HG02885 (cell line): Measurements from ENCODE around the gene LILRA6.
"Not testable (repeated sequence)": the region's sequence is repeated elsewhere in the genome, so short reads cannot be mapped to it uniquely, and the experiment has no call there.

Source experiments
- ATAC-seq: cut with Tn5 transposase; IDR thresholded peaks from one replicate; pipeline ENCODE4 v1.9.1; 2021; ENCODE audit warnings: mild to moderate bottlenecking; ENCODE audit not compliant: unreplicated experiment, poor library complexity

LILRA6 gene

GRCh38 chr19:54268936-54269335, 26.3 kb upstream of the LILRA6 start:
- no peak for ATAC-seq

DNA sequence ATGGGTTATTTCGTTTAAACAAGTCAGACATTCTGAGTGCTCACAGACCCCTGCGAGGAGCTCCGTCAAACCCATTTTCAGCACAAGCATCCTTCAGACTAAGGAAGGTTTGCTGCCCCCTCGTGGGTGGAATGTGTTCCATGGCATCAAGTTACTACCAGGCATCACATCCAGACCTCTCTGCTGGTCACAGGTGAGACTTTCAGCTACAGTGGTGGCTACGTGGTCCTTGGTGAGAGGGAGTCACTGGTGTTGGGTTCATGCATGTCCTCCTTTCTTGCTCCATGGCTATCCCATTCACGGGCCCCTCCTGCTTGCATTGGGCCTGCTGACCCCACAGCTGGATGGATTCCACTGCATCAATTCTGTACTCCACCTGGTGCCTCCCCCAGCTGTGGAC, 23.5 kb upstream of the LILRA6 start:
- no peak for ATAC-seq

DNA sequence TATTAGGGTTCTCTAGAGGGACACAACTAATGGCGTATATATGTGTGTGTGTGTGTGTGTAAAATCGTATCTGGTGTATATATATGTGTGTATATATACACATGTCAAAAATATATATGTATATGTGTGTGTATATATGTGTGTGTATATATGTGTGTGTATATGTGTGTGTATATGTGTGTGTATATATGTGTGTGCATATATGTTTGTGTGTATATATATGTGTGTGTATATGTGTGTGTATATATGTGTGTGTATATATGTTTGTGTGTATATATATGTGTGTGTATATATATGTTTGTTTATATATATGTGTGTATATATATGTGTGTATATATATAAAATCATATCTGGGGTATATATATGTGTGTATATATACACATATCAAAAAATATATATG, 19.9 kb upstream of the LILRA6 start:
- no peak for ATAC-seq

- ATAC-seq = no peak
These were observed 19.5 kb upstream of the LILRA6 start for GRCh38 chr19:54262066-54262465.

DNA sequence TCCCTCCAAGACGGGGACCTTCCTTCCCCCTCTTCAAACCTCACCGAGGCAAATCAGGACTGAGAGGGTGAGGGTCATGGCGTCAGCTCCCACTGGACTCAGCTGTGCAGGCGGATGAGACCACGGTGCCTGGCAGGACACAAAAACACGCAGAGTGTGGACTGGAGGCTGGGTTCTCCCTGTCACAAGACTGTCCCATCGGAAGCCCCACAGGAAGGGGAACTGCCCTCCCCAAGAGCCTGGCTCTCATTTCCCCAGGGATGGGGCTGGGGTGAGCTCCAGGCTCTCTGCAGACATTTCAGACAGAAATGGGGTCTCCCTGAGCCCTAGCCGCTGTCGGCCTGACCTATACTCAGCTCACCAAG, 14.5 kb upstream of the LILRA6 start, which contains the start of gene LILRB5:
Gene LILRB5, minus strand, starts transcription at position 158 of the 365 bp plus-strand sequence. Its CDS starts 80 bp downstream, at position 78.
- no peak for ATAC-seq

DNA sequence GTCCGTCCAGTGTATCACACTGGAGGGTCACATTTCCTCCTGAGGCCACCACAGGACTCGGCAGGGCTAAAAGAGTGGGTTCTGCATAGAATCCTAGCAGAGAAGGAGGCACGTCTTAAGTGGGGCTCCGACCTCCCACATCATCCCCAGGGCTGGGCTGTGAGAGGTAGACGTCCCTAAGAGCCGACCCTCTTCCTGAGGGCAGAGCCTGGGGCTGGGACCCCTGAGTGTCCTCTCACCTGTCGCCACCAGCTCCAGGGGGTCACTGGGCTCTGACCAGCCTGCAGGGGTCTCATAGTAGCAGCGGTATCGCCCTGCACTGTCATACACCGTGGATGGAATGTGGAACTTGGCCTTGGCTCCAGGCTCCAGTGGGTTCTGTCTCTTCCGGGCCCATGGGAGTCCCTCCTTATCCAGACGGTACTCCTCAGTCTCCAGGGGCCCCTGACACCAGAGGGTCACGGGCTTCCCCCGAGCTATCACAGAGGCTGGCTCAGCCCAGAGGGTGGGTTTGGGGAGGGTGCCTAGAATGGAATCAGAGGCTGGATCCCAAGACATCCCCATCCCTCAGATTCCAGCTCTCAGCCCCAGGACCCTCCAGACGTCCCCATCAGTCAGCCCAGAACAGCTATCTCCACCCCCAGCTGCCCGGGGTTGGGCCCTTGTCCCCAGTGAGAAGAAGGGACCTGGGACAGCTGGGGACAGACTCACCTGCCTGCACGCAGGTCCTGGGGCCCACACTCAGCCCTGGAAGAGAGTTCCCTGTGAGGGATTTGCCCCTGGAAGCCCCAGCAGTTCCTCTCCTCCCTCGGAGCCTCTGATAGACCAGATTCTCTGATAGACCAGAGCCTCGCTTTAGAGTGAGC, 13.9 kb upstream of the LILRA6 start:
- ATAC-seq = no peak

- no peak for ATAC-seq
These were observed 12.7 kb upstream of the LILRA6 start for GRCh38 chr19:54255105-54255775.

DNA sequence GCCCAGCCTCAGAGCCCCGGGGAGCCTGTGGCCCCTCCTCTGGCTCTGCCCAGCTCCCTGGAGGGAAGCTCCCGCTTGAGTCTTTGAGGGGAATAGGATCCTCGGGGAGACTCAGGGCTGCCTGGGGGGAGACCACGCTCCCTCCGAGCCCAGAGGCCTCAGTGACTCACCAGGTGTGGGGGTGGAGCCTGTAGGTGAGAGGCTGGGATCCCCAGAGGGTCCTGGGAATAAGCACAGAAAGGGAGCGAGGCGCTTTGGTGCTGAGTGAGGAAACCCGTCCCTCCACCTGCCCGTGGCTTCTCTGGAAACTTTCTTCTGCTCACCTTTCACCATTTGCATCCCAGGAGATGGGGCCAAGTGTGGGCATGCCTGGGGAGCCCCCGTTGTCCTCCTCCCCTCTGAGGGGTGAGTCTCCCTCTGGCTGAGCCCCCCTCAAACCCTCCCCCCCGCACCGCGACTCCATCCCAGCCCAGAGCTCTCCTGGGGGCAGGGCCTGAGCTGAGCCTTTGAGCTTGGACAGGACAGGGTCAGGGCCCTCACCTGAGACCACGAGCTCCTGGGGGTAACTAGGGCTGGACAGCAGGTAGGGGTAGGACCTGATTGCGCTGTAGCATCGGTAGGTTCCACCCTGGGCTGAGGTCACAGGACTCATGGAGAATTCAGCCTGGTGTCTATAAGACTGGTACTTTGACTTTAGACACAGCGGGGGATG, 11.8 kb upstream of the LILRA6 start:
- ATAC-seq = no peak

DNA sequence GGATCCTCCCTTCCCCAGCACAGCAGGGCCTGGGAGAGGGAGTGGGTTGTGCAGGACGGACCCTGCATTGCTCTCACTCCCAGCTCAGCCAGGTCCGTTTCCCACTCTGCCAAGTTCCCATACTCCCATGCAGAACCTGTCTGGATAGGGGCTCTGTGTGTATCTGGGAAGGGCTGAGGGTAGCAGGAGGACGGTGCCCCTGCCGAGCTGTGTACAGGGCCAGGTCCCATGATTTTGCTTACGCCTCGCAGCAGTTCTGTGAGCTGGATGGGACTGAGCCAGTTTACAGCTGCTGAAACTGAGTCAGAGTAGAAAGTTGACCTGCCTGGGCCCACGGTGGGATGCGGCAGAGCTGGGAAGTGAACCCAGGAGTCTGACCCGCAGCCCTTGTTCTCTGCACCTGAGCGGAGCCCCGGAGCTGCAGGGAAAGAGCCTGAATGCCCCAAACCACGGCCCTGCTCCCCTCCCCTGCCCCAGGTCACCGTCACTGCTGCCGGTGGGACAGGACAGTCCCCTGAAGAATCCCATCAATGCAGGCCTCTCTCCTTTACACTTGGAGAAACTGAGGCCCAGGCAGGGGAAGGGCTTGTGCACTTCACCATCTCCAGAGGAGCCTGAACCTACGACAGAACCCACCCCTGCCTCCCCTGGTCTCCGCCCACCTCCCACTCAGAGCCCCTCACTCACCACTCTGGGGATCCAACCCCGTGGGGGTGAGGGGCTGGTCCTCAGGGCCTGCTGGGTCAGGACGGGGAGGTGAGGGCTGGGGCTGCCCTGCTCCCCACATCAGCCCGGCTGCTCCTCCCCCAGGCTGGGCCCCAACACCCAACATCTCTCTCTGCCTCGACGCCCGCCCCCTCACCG, 11.0 kb upstream of the LILRA6 start:
- no peak for ATAC-seq

- no peak for ATAC-seq
These were observed 10.3 kb upstream of the LILRA6 start for GRCh38 chr19:54252845-54253244.

DNA sequence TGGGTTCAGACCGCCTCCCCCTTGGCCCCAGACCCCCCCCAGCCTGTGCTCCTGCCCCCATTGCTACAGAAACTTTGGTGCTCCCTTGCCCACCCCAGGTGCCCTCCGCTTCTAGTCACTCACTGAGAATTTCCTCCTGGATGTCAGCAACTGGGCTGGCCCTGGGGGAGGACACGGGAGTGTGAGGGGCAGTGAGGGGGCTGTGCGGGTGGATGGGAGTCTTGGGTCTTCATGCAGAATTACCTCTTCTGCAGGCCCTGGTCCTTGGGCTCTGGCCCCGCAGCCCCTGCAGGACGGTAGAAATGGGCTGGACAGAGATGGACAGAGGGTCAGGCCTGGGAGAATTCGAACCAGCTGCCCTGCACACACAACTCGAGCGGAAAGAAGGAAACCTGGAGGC, 9.7 kb upstream of the LILRA6 start:
- no peak for ATAC-seq

- ATAC-seq = no peak
These were observed 5.5 kb upstream of the LILRA6 start for GRCh38 chr19:54248016-54248601.

DNA sequence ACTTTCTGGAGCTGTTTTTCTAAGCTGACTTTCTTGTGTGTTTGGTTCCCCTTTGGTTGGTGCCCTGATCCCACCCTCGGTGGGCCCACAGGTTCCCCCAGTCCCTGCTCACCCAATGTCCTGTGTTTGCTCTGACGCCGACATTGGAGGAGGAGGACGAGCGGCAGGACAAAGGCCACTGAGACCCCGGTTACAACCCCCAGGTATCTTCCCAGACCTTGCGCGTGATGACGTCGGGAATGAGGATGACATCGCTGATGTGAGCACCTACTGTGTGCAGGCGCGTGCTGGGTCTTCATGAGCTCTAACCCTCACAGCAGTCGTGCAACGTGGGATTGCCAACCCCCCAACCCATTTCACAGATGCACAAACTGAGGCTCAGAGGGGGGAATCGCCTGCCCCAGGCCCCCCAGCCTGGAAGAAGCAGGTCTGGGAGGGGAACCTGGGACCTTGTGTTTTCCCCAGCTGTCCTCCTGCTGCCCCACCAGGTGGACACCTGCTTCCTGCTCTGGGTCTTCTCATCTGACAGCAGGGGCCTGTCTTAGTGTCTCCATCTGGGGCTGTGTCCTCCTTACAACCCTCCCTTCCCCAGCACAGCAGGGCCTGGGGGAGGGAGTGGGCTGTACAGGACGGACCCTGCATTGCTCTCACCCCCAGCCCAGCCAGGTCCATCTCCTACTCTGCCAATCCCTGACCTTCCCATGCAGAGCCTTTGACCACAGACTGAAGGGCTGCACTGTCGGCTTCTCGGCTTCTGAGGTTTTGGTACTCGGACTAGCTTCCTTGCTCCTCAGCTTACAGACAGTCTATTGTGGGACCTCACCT, 4.7 kb upstream of the LILRA6 start:
- no peak for ATAC-seq

GRCh38 chr19:54245936-54246335, 3.3 kb upstream of the LILRA6 start:
- no peak for ATAC-seq

DNA sequence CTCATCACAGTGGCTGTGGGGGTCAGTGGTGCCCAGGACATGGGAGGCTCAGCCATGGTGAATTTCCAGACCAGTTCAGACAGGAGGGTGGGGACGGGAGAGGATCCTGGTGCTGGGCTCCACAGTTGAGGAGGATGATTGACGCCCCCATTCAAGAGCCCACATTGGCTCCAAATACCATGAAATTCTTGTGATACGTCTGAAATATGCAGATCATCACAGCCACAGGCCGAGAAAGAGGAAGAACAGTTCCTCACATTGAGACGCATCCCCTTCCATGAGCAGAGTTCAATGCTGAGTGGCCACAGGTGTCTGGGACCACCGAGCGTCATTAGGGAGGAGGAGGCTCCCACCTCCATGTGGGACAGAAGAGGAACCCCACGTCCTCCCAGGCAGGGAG, 1.2 kb upstream of the LILRA6 start:
- not testable (repeated sequence) for ATAC-seq

DNA sequence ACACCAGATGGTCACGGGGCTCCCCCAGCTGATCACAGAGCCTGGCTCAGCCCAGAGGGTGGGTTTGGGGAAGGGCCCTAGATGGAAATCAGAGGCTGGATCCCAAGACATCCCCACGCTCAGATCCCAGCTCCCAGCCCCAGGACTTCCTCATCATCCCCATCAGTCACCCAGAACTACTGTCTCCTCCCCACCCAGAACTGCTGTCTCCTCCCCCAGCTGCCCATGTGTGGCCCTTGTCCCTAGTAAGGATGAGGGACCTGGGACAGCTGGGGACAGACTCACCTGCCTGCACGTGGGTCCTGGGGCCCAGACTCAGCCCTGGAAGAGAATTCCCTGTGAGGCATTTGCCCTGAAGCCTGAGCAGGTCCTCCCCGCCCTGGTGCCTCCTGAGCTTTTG, 356 bp downstream of the LILRA6 start:
- ATAC-seq = not testable (repeated sequence)

DNA sequence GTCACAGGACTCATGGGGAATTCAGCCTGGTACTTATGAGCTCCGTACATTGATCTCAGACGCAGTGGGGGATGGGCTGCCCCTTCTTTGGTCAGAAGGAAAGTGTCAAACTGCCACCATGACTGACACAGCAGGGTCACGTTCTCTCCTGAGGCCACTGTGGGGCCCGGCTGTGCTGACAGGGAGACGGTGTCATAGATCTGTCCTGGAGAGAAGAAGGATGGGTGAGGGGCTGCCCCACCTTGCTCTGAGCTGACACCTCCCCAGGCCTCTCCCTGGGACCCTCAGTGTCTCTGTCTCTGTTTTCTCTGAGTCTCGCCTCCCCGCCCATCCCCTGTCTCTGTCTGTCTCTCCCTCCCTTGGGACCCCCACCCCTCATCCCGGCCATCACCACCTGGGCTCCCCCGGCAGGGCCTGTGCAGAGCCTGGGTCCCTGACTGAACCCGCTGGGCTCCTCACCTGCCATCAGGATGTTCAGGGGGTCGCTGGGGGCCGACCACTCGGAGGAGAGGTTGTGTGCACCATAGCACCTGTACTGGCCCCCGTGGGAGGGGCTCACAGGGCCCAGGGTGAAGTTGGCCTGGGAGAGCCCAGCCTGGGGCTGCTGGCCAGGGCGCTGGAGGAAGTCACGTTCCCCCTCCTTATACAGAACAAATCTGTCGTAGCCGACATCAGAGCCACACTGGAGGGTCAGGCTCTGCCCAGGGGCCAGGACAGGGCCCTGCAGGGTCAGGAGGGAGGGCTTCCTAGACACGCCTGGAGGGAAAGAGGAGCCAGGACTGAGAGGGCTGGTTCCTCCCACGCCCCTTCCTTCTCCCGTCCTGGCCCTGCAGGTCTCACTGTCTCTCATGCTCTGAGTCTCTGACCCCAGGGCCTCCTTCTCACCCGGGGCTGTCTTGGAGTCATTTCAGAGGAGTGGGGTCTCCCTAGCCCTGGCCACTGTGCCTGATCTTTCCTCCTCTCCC, 1.9 kb downstream of the LILRA6 start:
- ATAC-seq = not testable (repeated sequence)
